ENCODE results near the gene NBPF26.
"Not testable (repeated sequence)": the region's sequence is repeated elsewhere in the genome, so short reads cannot be mapped to it uniquely, and the experiment has no call there.

Gene NBPF26

GRCh38 chr1:120723715-120724402 lies at the start of gene NBPF26:
Gene NBPF26, plus strand, starts transcription at chr1:120723945.
- DNase-seq = peak; percentile 45

DNA sequence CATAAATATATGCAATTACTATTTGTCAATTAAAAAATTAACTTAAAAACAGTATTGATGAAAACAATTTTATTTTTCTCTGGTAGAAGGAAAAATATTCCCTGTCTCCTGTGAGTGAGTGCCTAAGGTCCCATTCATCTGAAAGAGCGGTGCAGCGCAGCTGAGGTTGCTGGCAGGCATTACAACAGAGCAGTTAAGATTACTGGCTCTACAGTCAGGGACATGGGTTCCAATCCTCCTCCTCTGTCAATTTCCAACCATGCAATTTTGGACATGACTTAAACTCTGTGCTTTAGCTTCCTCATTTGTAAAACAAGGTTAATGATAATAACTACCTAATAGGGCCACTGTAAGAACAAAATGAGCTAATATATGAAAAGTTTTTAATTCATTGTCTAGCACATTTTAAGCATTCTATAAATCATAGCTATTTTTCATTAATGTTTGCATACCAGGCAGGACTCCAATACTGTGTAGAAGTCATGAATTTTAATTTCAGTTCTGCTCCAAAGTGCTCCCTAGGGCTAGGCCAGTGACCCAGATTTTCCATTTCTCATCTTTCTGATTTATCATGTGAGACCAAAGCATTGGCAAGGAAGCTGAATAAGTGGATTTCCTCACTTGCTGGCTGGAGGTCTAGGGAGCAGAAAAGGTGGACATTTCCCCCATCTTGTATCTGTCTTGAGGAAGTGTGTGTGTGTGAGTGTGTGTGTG lies 43.5 kb upstream of the NBPF26 start:
- DNase-seq = not testable (repeated sequence)

DNA sequence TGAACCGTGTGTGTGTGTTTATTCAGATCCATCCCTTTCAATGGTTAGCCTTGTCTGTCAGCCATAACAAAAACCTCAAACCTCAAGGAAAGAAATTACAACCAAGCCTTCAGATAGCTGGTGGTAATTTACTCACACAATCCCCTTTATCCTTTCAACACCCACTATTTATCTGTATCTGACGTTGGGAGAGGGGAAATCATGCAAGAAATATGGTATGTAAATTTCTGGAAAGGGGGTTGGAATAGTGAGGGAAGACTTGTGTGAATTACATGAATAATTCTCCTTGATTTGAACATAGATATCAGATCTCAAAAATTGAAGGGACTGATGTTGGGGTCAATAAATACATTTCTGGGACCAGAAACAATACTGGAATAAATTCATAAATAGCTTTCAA lies 42.8 kb upstream of the NBPF26 start:
- not testable (repeated sequence) for DNase-seq

DNA sequence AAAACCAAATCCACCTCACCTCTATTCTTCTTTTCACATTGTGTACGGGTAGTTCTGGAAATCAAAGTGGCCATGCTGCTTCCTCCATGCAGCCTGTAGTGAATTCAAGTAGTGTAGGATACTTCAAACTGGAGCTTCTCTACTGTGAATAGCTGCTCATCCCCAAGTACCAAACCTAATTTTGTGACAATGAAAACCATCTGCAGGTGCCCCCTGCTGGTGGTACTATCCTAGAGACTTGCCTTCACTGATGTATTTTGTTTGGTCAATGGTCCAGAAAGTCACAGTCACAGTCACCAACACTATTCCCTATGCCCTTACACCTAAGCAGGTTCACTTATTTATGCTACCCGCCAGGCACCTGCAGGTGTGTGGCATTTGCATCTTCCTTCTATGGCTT lies 39.3 kb upstream of the NBPF26 start:
- not testable (repeated sequence) for DNase-seq

GRCh38 chr1:120685622-120686021 lies 38.1 kb upstream of the NBPF26 start:
- not testable (repeated sequence) for DNase-seq

DNA sequence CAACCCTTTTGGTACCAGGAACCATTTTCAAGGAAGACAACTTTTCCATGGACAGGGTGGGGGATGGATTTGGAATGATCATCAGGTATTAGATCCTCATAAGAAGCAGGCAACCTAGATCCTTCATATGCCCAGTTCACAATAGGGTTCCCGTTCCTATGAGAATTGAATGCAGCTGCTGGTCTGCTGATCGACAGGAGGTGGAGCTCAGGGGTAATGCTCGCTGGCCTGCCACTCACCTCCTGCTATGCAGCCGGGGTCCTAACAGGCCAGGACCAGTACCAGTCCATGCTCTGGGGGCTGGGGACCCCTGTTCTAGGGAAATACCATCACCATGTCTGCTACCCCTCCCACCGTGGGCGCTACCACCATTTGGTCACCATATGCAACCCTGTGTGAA lies 36.5 kb upstream of the NBPF26 start:
- DNase-seq = not testable (repeated sequence)

DNA sequence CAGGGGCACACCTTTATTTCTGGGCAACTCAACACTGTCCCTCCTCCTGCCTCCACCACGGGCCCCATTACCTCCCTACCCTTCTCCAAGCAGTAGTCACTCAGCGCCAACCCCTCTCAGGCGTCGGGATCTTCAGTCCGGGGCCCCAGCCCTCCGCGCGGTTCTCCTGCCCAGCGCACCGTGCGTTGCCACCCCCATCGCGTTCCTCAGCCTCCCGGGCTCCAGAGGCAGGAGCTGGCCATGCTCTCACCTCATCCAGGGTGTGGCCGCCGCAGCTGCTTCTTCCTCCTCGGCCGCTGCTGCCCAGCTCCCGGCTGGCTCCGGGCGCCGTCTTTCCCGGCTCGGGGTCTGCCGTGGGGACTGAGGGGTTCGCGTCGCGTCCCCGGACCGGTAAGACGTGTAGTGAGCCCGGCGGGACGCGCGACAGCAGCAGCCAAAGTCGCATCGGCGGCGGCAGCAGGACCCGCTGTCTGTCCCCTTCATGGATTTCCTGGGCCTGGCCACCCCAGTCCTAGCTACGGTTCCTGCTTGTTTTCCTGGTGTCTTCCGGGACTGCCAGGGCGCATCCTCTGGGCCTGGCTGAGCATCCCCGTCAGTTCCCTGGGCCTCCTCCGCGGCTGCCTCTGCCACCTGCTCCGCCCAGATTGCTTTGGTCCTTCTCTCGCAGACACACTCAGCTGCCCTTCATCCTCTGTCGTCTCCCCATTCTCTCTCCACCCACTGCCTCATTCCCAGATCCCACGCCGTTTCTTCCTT lies 22.8 kb upstream of the NBPF26 start:
- not testable (repeated sequence) for DNase-seq

DNA sequence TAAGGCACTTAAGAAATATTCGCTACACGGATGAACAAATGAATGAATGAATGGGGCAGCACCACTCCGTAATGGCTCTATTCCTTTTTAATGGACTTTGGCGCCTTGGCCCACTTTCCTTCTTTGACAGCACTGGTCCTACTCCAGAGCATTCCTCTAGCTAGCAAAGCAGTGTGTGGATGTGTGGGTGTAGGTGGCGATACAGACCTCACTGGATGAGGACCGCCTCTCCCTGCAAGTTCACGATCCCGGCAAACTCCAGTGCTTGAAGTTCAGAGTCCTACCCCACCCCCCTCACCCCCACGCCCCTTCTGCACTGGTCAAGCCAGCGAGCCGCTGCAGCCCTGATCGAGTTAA lies 409 bp upstream of the NBPF26 start:
- DNase-seq = not testable (repeated sequence)

- DNase-seq = not testable (repeated sequence)
Observed at GRCh38 chr1:120724507-120724906, 762 bp downstream of the NBPF26 start.

- DNase-seq = not testable (repeated sequence)
Observed at GRCh38 chr1:120728811-120729210, 5.1 kb downstream of the NBPF26 start.

GRCh38 chr1:120769090-120769489 lies 45.3 kb downstream of the NBPF26 start:
- not testable (repeated sequence) for DNase-seq

- not testable (repeated sequence) for DNase-seq
Observed at GRCh38 chr1:120805452-120805851, 81.7 kb downstream of the NBPF26 start.

GRCh38 chr1:120811822-120812221 lies 88.1 kb downstream of the NBPF26 start:
- DNase-seq = not testable (repeated sequence)

DNA sequence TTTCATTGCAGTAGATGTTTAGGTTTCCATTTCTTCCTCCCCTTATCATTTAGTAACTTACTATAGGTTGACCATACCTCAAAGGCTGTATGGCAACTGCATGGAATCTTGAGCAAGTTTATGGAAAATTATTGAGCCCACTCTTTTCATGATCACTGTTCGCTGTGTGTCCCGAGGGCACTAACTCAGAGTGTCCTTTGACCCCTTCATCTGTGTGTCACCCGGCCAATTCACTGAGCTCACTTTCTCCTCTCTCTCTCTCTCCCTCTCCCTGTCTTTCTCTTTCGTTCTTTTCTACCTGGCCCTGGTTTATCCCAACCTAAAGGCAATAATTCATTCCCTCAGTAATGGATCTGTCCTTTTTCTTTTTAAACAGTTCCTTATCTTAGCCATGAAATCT lies 101.3 kb downstream of the NBPF26 start:
- DNase-seq = not testable (repeated sequence)

GRCh38 chr1:120826623-120827022 lies 102.9 kb downstream of the NBPF26 start:
- not testable (repeated sequence) for DNase-seq

DNA sequence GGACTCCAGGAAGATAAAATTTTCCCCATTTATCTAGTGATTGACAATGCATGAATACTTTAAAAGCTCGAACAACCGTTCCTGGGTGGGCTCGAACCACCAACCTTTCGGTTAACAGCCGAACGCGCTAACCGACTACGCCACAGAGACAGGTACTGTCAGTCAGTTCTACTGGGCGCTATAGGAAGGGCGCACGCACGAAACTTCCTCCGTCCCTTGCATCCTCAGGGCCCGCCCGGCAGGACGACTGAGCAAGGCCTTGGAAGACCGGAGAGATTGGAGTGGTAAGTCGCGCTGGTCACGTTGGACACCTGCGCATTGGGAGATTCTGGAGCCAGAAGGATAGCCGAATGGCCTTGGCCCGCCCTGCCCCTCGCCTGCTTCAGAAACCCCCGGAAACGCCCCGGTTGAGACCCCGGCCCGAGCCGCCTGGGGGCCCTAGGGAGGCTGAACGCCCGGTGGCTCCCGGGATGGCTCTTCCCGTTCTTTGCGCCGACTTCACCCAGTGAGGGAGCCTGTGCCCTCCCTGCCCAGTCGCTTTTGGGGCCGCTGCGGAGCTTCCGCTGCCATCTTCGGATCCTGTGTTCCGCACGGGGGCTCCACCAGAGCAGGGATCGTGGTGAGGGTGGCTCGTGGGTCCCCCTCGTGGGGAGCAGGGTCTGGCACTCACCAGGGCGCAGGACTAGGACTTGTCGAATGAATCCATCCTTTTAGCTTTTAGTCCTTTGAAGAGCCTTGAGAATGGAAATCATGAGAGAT lies 120.6 kb downstream of the NBPF26 start:
- not testable (repeated sequence) for DNase-seq

GRCh38 chr1:120844945-120845330 lies 121.2 kb downstream of the NBPF26 start:
- not testable (repeated sequence) for DNase-seq

GRCh38 chr1:120849400-120850286 lies 125.9 kb downstream of the NBPF26 start:
- not testable (repeated sequence) for DNase-seq

DNA sequence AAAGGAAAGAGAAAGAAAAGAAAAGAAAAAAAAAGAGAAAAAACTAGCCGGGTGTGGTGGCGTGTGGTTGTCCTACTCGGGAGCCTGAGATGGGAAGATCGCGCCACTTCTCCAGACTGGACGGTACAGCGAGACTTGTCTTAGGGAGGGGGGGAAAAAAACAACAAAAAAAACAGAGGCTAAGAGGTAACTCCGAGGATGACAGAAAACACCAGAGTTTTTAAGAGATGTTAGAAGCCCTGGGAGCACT lies 126.5 kb downstream of the NBPF26 start:
- DNase-seq = not testable (repeated sequence)

DNA sequence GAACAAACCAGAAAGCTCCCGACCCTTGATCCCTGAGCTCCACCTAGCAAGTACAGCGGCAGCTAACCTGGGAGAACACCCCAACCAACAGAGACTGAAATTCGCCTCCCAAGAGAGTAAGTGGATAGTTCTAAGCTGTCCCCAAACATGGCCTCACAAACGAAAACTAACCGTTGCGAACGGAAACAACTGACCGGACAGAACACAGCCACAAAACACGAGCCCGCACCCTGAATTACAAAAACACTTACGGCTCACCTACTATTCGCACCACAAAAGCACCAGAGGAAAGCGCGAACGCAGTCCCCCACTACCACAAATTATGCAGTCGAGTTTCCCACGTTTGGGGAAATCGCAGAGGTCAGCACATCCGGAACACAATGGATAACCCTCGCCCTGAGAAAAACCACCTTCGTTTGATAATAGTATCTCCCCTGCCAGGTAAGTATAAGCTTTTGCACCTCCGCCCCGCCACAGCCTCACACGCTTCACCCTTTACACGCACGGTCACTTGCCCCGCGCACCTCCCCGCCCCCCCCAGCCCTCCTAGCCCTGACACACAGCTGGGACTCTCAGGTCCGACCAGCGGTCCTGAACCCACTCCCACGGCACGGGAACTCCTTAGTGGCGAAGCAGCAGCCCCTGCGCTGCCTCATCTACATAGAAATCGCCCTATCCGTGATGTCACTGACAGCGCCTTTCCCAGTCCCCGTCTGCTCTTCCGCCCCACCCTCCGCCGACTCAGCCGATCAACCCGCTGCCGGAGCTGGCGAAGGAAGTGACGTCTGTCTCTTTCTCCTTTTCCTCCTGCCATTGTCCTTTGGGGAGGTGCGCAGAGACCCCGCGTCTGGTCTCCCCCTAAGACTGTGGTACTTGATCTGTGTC lies 127.0 kb downstream of the NBPF26 start:
- peak; percentile 24 for DNase-seq

GRCh38 chr1:120858144-120858543 lies 134.4 kb downstream of the NBPF26 start:
- DNase-seq = not testable (repeated sequence)

All from GDM1 (cell line).